Measurements from ENCODE around the gene CNIH2. TPM values are rescaled to one million over a fixed set of nuclear protein-coding genes. Genes with fewer than 3 reads are reported as not detected.

Gene CNIH2
- total and polyA plus RNA-seq, 2 experiments from 2014 or later = 4.3 to 9.2 TPM

- no peaks in the 10 kb centered on the region for H3K79me2 ChIP-seq (replicated peaks; ENCODE audit: insufficient read depth)
- H3K36me3 ChIP-seq (ENCODE audit: insufficient read depth) = no peaks in the 10 kb centered on the region
- H3K27me3 ChIP-seq (ENCODE audit: insufficient read depth) = no peaks in the 10 kb centered on the region
- Mint-ChIP-seq H3K4me1 (peaks cover 24% of the 10 kb centered on the region), H3K36me3 (ENCODE audit: low read depth) (no peaks in the 10 kb centered on the region), H3K9me3 (no peaks in the 10 kb centered on the region), H3K27ac (no peak overlapping the region), H3K27me3 (ENCODE audit: insufficient read depth, low read depth, poor library complexity) (peaks cover 13% of the 10 kb centered on the region), H3K4me3 (no peak overlapping the region)
- H3K9me2 ChIP-seq (ENCODE audit: insufficient read depth) = no peaks in the 10 kb centered on the region
- DNase-seq (ENCODE audit: low spot score) (no peak), ATAC-seq (no peak)
- no peak overlapping the region for H3K4me2 ChIP-seq
- H3F3A ChIP-seq (replicated peaks; ENCODE audit: low read depth) = 0 out of 2 replicates have a peak, but pooled peaks cover 6% of the 10 kb centered on the region
- no peak overlapping the region for H3K27ac ChIP-seq (ENCODE audit: low read depth)
- no peak overlapping the region for H2AFZ ChIP-seq
- TF ChIP-seq CTCF (conservative IDR thresholded peaks at IDR 0.05; ENCODE audit: low read depth in 2 of 2) (peak in 1 of 2 experiments; percentile 11; a peak in 1 of 4 replicates), POLR2AphosphoS5 (IDR thresholded peaks at IDR 0.05; ENCODE audit: low read depth) (no peak), REST (IDR thresholded peaks at IDR 0.05; ENCODE audit: unreplicated experiment) (no peak)
- H4K20me1 ChIP-seq (replicated peaks; ENCODE audit: insufficient read depth) = no peaks in the 10 kb centered on the region
- peaks cover 16% of the 10 kb centered on the region; the same call in 1 of the 2 replicates for H3K4me1 ChIP-seq (ENCODE audit: insufficient read depth)
- no peak overlapping the region for H3K4me3 ChIP-seq
These were observed 55.4 kb downstream of the CNIH2 start for GRCh38 chr11:66333220-66333877.

Other genes with a start within 250 kb of the CNIH2 start
- gene GAL3ST3, start 229.0 kb upstream of the CNIH2 start, total RNA-seq (2014; rRNA removed; shearing (Covaris generic)) = 48.0 and 63.4 TPM in 2 replicates
- gene GAL3ST3, start 229.0 kb upstream of the CNIH2 start, polyA plus RNA-seq (2016; fragmentation: Nextera tagmentation; extraction: Ambion mirVana) = 12.7 and 15.6 TPM in 2 replicates
- 173 and 180 TPM in 2 replicates for gene SF3B2, start 225.8 kb upstream of the CNIH2 start, total RNA-seq (2014; rRNA removed; shearing (Covaris generic))
- gene SF3B2, start 225.8 kb upstream of the CNIH2 start, polyA plus RNA-seq (2016; fragmentation: Nextera tagmentation; extraction: Ambion mirVana) = 173 and 191 TPM in 2 replicates
- gene PACS1, start 207.9 kb upstream of the CNIH2 start, total RNA-seq (2014; rRNA removed; shearing (Covaris generic)) = 23.7 and 37.5 TPM in 2 replicates
- gene PACS1, start 207.9 kb upstream of the CNIH2 start, polyA plus RNA-seq (2016; fragmentation: Nextera tagmentation; extraction: Ambion mirVana) = 8.0 and 8.8 TPM in 2 replicates
- 31.1 and 40.4 TPM in 2 replicates for gene KLC2, start 20.5 kb upstream of the CNIH2 start, total RNA-seq (2014; rRNA removed; shearing (Covaris generic))
- 17.8 and 18.3 TPM in 2 replicates for gene KLC2, start 20.5 kb upstream of the CNIH2 start, polyA plus RNA-seq (2016; fragmentation: Nextera tagmentation; extraction: Ambion mirVana)
- gene RAB1B, start 9.5 kb upstream of the CNIH2 start, total RNA-seq (2014; rRNA removed; shearing (Covaris generic)) = 92.7 and 99.6 TPM in 2 replicates
- 30.3 and 30.5 TPM in 2 replicates for gene RAB1B, start 9.5 kb upstream of the CNIH2 start, polyA plus RNA-seq (2016; fragmentation: Nextera tagmentation; extraction: Ambion mirVana)
- 75.0 and 87.0 TPM in 2 replicates for gene YIF1A, start 11.0 kb downstream of the CNIH2 start, total RNA-seq (2014; rRNA removed; shearing (Covaris generic))
- 71.5 and 75.6 TPM in 2 replicates for gene YIF1A, start 11.0 kb downstream of the CNIH2 start, polyA plus RNA-seq (2016; fragmentation: Nextera tagmentation; extraction: Ambion mirVana)
- gene TMEM151A, start 13.7 kb downstream of the CNIH2 start, total RNA-seq (2014; rRNA removed; shearing (Covaris generic)) = 4.4 and 5.0 TPM in 2 replicates
- gene TMEM151A, start 13.7 kb downstream of the CNIH2 start, polyA plus RNA-seq (2016; fragmentation: Nextera tagmentation; extraction: Ambion mirVana) = 1.0 and 1.2 TPM in 2 replicates
- gene CD248, start 38.9 kb downstream of the CNIH2 start, total RNA-seq (2014; rRNA removed; shearing (Covaris generic)) = 2.0 and 3.8 TPM in 2 replicates
- 2.4 and 2.7 TPM in 2 replicates for gene CD248, start 38.9 kb downstream of the CNIH2 start, polyA plus RNA-seq (2016; fragmentation: Nextera tagmentation; extraction: Ambion mirVana)
- gene RIN1, start 58.3 kb downstream of the CNIH2 start, total RNA-seq (2014; rRNA removed; shearing (Covaris generic)) = 3.7 and 8.2 TPM in 2 replicates
- 1.9 and 2.5 TPM in 2 replicates for gene RIN1, start 58.3 kb downstream of the CNIH2 start, polyA plus RNA-seq (2016; fragmentation: Nextera tagmentation; extraction: Ambion mirVana)
- 53.6 and 59.1 TPM in 2 replicates for gene BRMS1, start 66.9 kb downstream of the CNIH2 start, total RNA-seq (2014; rRNA removed; shearing (Covaris generic))
- gene BRMS1, start 66.9 kb downstream of the CNIH2 start, polyA plus RNA-seq (2016; fragmentation: Nextera tagmentation; extraction: Ambion mirVana) = 61.7 and 62.2 TPM in 2 replicates
- gene B4GAT1, start 69.5 kb downstream of the CNIH2 start, total RNA-seq (2014; rRNA removed; shearing (Covaris generic)) = 41.9 TPM in 2 replicates
- gene B4GAT1, start 69.5 kb downstream of the CNIH2 start, polyA plus RNA-seq (2016; fragmentation: Nextera tagmentation; extraction: Ambion mirVana) = 23.5 and 26.7 TPM in 2 replicates
- 26.3 and 31.1 TPM in 2 replicates for gene SLC29A2, start 93.6 kb downstream of the CNIH2 start, total RNA-seq (2014; rRNA removed; shearing (Covaris generic))
- gene SLC29A2, start 93.6 kb downstream of the CNIH2 start, polyA plus RNA-seq (2016; fragmentation: Nextera tagmentation; extraction: Ambion mirVana) = 26.0 TPM in 2 replicates
- 0.35 and 0.97 TPM in 2 replicates for gene NPAS4, start 142.9 kb downstream of the CNIH2 start, total RNA-seq (2014; rRNA removed; shearing (Covaris generic))
- gene NPAS4, start 142.9 kb downstream of the CNIH2 start, polyA plus RNA-seq (2016; fragmentation: Nextera tagmentation; extraction: Ambion mirVana) = 0.66 and 0.71 TPM in 2 replicates
- gene MRPL11, start 160.7 kb downstream of the CNIH2 start, total RNA-seq (2014; rRNA removed; shearing (Covaris generic)) = 139 and 234 TPM in 2 replicates
- 236 and 237 TPM in 2 replicates for gene MRPL11, start 160.7 kb downstream of the CNIH2 start, polyA plus RNA-seq (2016; fragmentation: Nextera tagmentation; extraction: Ambion mirVana)
- 8.5 and 9.1 TPM in 2 replicates for gene PELI3, start 188.7 kb downstream of the CNIH2 start, total RNA-seq (2014; rRNA removed; shearing (Covaris generic))
- 2.2 and 2.8 TPM in 2 replicates for gene PELI3, start 188.7 kb downstream of the CNIH2 start, polyA plus RNA-seq (2016; fragmentation: Nextera tagmentation; extraction: Ambion mirVana)
- gene DPP3, start 202.3 kb downstream of the CNIH2 start, total RNA-seq (2014; rRNA removed; shearing (Covaris generic)) = 85.9 and 101 TPM in 2 replicates
- gene DPP3, start 202.3 kb downstream of the CNIH2 start, polyA plus RNA-seq (2016; fragmentation: Nextera tagmentation; extraction: Ambion mirVana) = 22.2 and 22.7 TPM in 2 replicates
- 27.8 and 41.3 TPM in 2 replicates for gene BBS1, start 232.5 kb downstream of the CNIH2 start, total RNA-seq (2014; rRNA removed; shearing (Covaris generic))
- gene BBS1, start 232.5 kb downstream of the CNIH2 start, polyA plus RNA-seq (2016; fragmentation: Nextera tagmentation; extraction: Ambion mirVana) = 8.7 and 11.6 TPM in 2 replicates

All from GM23338 (cell line).